ENCODE results near the gene DNER.

DNER gene

DNA sequence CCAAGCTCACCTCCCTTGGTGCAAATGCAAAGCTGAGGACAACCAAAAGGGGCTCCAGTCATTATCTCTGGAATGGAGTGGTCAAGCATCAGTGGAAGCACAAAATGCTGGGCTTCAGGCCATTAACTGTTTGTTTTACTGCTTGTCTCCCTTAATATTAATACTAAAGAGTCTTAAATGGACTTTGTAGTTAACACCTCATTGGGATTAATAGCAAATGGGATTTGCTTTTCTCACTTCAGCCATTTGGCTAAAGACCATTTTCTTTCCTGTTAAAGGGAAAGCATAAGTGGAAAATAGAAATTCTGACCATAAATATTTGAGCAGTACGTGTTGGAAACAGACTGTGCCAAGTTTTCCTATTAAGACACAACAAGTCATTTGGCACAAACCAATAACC lies 154.4 kb downstream of the DNER start:
- Histone ChIP-seq H3K27ac (replicated peaks) (no peak overlapping the region), H3K4me3 (replicated peaks; ENCODE audit: insufficient read depth, low read length) (no peak overlapping the region), H3K27me3 (ENCODE audit: insufficient read depth, poor library complexity, severe bottlenecking) (no peaks in the 10 kb centered on the region)
- no peak for TF ChIP-seq SPI1 (IDR thresholded peaks at IDR 0.05; ENCODE audit: borderline replicate concordance, low read depth)
- no peak for TF ChIP-seq GABPA (IDR thresholded peaks at IDR 0.05; ENCODE audit: low read depth)
- TF ChIP-seq, protein P1, sequence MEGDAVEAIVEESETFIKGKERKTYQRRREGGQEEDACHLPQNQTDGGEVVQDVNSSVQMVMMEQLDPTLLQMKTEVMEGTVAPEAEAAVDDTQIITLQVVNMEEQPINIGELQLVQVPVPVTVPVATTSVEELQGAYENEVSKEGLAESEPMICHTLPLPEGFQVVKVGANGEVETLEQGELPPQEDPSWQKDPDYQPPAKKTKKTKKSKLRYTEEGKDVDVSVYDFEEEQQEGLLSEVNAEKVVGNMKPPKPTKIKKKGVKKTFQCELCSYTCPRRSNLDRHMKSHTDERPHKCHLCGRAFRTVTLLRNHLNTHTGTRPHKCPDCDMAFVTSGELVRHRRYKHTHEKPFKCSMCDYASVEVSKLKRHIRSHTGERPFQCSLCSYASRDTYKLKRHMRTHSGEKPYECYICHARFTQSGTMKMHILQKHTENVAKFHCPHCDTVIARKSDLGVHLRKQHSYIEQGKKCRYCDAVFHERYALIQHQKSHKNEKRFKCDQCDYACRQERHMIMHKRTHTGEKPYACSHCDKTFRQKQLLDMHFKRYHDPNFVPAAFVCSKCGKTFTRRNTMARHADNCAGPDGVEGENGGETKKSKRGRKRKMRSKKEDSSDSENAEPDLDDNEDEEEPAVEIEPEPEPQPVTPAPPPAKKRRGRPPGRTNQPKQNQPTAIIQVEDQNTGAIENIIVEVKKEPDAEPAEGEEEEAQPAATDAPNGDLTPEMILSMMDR (IDR thresholded peaks at IDR 0.05; ENCODE audit: insufficient read depth, low read length), result no peak
- TF ChIP-seq, protein P2, sequence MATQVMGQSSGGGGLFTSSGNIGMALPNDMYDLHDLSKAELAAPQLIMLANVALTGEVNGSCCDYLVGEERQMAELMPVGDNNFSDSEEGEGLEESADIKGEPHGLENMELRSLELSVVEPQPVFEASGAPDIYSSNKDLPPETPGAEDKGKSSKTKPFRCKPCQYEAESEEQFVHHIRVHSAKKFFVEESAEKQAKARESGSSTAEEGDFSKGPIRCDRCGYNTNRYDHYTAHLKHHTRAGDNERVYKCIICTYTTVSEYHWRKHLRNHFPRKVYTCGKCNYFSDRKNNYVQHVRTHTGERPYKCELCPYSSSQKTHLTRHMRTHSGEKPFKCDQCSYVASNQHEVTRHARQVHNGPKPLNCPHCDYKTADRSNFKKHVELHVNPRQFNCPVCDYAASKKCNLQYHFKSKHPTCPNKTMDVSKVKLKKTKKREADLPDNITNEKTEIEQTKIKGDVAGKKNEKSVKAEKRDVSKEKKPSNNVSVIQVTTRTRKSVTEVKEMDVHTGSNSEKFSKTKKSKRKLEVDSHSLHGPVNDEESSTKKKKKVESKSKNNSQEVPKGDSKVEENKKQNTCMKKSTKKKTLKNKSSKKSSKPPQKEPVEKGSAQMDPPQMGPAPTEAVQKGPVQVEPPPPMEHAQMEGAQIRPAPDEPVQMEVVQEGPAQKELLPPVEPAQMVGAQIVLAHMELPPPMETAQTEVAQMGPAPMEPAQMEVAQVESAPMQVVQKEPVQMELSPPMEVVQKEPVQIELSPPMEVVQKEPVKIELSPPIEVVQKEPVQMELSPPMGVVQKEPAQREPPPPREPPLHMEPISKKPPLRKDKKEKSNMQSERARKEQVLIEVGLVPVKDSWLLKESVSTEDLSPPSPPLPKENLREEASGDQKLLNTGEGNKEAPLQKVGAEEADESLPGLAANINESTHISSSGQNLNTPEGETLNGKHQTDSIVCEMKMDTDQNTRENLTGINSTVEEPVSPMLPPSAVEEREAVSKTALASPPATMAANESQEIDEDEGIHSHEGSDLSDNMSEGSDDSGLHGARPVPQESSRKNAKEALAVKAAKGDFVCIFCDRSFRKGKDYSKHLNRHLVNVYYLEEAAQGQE (IDR thresholded peaks at IDR 0.05; ENCODE audit: insufficient replicate concordance, low read depth), result no peak
- no peak for TF ChIP-seq POLR2AphosphoS5 (IDR thresholded peaks at IDR 0.05; ENCODE audit: low read depth)
- DNase-seq (ENCODE audit: low read depth in 1 of 2, low spot score in 1 of 2), result no peak

DNA sequence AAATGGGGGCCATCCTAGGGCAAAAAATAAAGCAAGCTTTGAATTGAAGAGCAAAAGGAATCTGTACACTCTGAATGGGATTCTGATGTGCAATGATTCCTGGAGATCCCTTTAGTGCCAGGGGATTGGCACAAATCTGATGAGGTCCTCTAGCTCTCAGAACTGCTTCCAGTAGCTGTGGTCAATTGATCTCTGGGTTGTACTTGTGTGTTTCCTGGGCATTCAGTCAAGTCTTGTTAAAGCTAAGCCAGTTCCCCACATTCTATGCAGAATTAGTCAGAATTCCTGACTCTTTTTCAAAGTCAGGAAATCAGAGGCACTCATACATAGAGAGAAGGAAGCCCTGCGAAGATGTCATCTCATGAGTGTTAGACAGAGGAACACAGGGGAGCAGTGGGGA lies 161.3 kb downstream of the DNER start:
- Histone ChIP-seq H3K4me3 (replicated peaks; ENCODE audit: insufficient read depth, low read length) (no peak overlapping the region), H3K27ac (replicated peaks) (no peak overlapping the region), H3K27me3 (ENCODE audit: insufficient read depth, poor library complexity, severe bottlenecking) (no peaks in the 10 kb centered on the region)
- no peak for DNase-seq (ENCODE audit: low read depth in 1 of 2, low spot score in 1 of 2)
- no peak for TF ChIP-seq GABPA (IDR thresholded peaks at IDR 0.05; ENCODE audit: low read depth)
- TF ChIP-seq, protein P1 (IDR thresholded peaks at IDR 0.05; ENCODE audit: insufficient read depth, low read length), result no peak
- TF ChIP-seq POLR2AphosphoS5 (IDR thresholded peaks at IDR 0.05; ENCODE audit: low read depth), result no peak
- TF ChIP-seq SPI1 (IDR thresholded peaks at IDR 0.05; ENCODE audit: borderline replicate concordance, low read depth), result no peak
- TF ChIP-seq, protein P2 (IDR thresholded peaks at IDR 0.05; ENCODE audit: insufficient replicate concordance, low read depth), result no peak

DNA sequence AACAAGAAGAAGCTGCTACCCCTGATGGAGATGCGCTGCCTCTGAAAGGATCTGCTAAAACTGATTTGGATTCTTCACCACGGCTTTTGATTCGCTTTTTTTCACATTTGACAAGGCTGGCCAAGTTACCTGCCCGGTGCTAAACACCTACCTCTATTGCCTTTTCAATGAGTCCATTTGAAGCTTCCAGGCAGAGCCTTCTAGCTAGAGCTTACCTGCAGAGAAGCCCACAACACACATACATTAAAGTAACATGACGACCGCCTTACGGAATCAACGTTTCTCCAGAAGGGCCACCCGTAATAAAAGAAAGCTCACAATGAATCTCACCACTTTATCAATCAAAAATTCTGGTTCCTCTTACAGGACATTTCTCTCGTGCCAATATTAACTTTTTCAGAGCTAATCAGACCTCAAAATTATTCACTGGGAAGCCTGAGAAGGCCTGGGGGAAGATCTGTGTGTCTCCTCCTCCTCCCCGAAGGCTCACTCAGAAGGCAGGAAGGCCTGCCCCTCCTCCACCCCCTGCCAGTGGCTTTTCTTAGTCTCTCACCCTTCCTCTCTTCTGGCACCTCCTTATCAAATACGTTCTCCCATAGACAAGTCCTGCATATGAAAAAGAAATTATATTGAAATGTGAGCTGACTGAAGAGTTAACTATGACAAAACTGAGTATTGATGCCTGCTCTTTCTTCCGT lies 171.0 kb downstream of the DNER start:
- no peak for DNase-seq (ENCODE audit: low read depth in 1 of 2, low spot score in 1 of 2)
- H3K27me3 ChIP-seq (ENCODE audit: insufficient read depth, poor library complexity, severe bottlenecking), result peaks cover 3% of the 10 kb centered on the region
- H3K27ac ChIP-seq (replicated peaks), result no peak overlapping the region
- no peak overlapping the region for H3K4me3 ChIP-seq (replicated peaks; ENCODE audit: insufficient read depth, low read length)
- TF ChIP-seq POLR2AphosphoS5 (IDR thresholded peaks at IDR 0.05; ENCODE audit: low read depth) (no peak), GABPA (IDR thresholded peaks at IDR 0.05; ENCODE audit: low read depth) (no peak), SPI1 (IDR thresholded peaks at IDR 0.05; ENCODE audit: borderline replicate concordance, low read depth) (no peak)
- TF ChIP-seq, protein P2 (IDR thresholded peaks at IDR 0.05; ENCODE audit: insufficient replicate concordance, low read depth), result no peak
- TF ChIP-seq, protein P1 (IDR thresholded peaks at IDR 0.05; ENCODE audit: insufficient read depth, low read length), result no peak
